ENCODE data around the gene NDFIP2. TPM values are rescaled to one million over a fixed set of nuclear protein-coding genes. Genes with fewer than 3 reads are reported as not detected.

The NDFIP2 gene
- total RNA-seq, 1 experiment from 2014 or later = 49.6 TPM

DNA sequence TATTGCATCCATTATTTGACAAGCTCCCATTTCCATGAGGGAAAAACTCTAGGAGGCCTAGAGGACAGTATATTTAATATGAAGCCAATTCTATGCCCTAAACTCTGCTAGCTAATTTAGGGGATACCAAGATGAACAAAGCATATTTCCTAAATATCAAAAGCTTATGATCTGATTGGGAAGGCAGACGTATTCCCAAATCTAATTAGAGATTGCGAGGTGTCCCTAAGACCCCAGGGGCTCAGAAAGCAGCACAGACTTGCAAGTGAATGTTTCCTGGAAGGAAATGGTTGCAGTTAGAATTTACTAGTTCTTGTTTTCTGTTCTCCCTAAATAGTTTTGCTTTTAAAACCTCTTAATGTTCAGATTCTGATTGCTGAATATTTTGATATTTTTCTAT is 30.7 kb downstream of the NDFIP2 start:
- TF ChIP-seq CBX3 (IDR thresholded peaks at IDR 0.05; ENCODE audit: low read depth) (no peak), ELF1 (IDR thresholded peaks at IDR 0.05; ENCODE audit: borderline replicate concordance, low read depth) (no peak), EZH2phosphoT487 (IDR thresholded peaks at IDR 0.05; ENCODE audit: borderline replicate concordance) (no peak), POLR2A (IDR thresholded peaks at IDR 0.05; ENCODE audit: borderline replicate concordance, extremely low read depth, insufficient read depth, insufficient read length) (no peak), YY1 (IDR thresholded peaks at IDR 0.05; ENCODE audit: extremely low read depth, insufficient replicate concordance, low read depth, low read length) (no peak)
- TF ChIP-seq, protein P1, sequence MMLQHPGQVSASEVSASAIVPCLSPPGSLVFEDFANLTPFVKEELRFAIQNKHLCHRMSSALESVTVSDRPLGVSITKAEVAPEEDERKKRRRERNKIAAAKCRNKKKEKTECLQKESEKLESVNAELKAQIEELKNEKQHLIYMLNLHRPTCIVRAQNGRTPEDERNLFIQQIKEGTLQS (IDR thresholded peaks at IDR 0.05) = no peak
- TF ChIP-seq, protein P2, sequence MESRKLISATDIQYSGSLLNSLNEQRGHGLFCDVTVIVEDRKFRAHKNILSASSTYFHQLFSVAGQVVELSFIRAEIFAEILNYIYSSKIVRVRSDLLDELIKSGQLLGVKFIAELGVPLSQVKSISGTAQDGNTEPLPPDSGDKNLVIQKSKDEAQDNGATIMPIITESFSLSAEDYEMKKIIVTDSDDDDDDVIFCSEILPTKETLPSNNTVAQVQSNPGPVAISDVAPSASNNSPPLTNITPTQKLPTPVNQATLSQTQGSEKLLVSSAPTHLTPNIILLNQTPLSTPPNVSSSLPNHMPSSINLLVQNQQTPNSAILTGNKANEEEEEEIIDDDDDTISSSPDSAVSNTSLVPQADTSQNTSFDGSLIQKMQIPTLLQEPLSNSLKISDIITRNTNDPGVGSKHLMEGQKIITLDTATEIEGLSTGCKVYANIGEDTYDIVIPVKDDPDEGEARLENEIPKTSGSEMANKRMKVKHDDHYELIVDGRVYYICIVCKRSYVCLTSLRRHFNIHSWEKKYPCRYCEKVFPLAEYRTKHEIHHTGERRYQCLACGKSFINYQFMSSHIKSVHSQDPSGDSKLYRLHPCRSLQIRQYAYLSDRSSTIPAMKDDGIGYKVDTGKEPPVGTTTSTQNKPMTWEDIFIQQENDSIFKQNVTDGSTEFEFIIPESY (IDR thresholded peaks at IDR 0.05; ENCODE audit: extremely low read depth, insufficient replicate concordance, low read length) = no peak
- 0 out of 2 replicates have a peak, but pooled peaks cover 6% of the 10 kb centered on the region for H4K20me1 ChIP-seq (ENCODE audit: insufficient read depth)
- H3K4me3 ChIP-seq (replicated peaks in 1 of 2; ENCODE audit: low read depth in 1 of 2, low read length in 2 of 2) = no peak overlapping the region
- H3K79me2 ChIP-seq (ENCODE audit: insufficient read depth, low read length) = peaks cover 68% of the 10 kb centered on the region
- peaks cover 0 to 6% of the 10 kb centered on the region in 2 experiments; a peak in 1 of 4 replicates for H3K4me1 ChIP-seq (ENCODE audit: control insufficient read depth in 1 of 2, insufficient read depth in 2 of 2, low read length in 2 of 2)
- ChIA-PET CTCF (no interaction called here), POLR2A (no interaction called here), RAD21 (ENCODE audit: low non-redundant PET in 1 of 2, low total read pairs in 2 of 2, uncharacterized antibody in 2 of 2, unreplicated experiment in 2 of 2) (no interaction called here)
- H3K4me2 ChIP-seq (ENCODE audit: low read length) = no peak overlapping the region
- no peak overlapping the region for H2AFZ ChIP-seq (ENCODE audit: low read depth, low read length, poor library complexity, severe bottlenecking)
- H3K9ac ChIP-seq (ENCODE audit: low read length) = no peak overlapping the region
- no peak for ATAC-seq
- intact Hi-C loops (cut with micrococcal nuclease) = no loop called here
- no peak for DNase-seq (ENCODE audit: low read depth, low spot score)
- H3K9me2 ChIP-seq (ENCODE audit: insufficient read depth) = no peaks in the 10 kb centered on the region
- H3K27me3 ChIP-seq (ENCODE audit: insufficient read depth, low read length) = no peaks in the 10 kb centered on the region
- H3K27ac ChIP-seq (ENCODE audit: low read depth, low read length) = no peak overlapping the region
- no peaks in the 10 kb centered on the region for H3K9me3 ChIP-seq (ENCODE audit: control insufficient read depth in 1 of 2, insufficient read depth in 1 of 2, low read depth in 1 of 2, low read length in 2 of 2)
- no TSS peak for BruUV-seq (replicated peaks)
- no peaks in the 10 kb centered on the region for H3K36me3 ChIP-seq (ENCODE audit: control insufficient read depth in 1 of 2, insufficient read depth in 2 of 2, low read length in 2 of 2)

DNA sequence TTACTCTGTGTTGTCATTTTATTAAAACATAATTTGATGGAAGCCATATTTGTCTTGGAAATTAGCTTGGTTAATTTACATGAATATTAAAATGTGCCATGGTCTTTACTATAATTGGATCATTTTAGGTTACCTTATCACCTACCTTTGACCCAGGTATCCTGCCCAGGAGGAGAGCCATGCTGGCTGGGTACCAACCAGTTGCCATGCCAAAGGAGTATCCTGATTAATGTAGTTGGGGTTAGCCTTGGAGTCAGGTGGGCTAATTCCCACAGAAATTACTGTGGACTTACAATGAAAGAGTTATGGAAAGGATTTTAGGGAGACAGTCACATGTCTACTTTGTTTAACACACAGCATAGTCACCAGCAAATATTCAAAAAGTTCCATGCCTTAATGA is 32.0 kb downstream of the NDFIP2 start:
- no TSS peak for BruUV-seq (replicated peaks)
- no peaks in the 10 kb centered on the region for H3K36me3 ChIP-seq (ENCODE audit: control insufficient read depth in 1 of 2, insufficient read depth in 2 of 2, low read length in 2 of 2)
- DNase-seq (ENCODE audit: low read depth, low spot score) = no peak
- ChIA-PET CTCF (no interaction called here), POLR2A (no interaction called here), RAD21 (ENCODE audit: low non-redundant PET in 1 of 2, low total read pairs in 2 of 2, uncharacterized antibody in 2 of 2, unreplicated experiment in 2 of 2) (no interaction called here)
- no peaks in the 10 kb centered on the region for H3K9me2 ChIP-seq (ENCODE audit: insufficient read depth)
- no peak overlapping the region for H3K4me2 ChIP-seq (ENCODE audit: low read length)
- no peak overlapping the region for H3K9ac ChIP-seq (ENCODE audit: low read length)
- H3K27me3 ChIP-seq (ENCODE audit: insufficient read depth, low read length) = no peaks in the 10 kb centered on the region
- no peak overlapping the region for H3K27ac ChIP-seq (ENCODE audit: low read depth, low read length)
- intact Hi-C loops (cut with micrococcal nuclease) = no loop called here
- no peak overlapping the region for H2AFZ ChIP-seq (ENCODE audit: low read depth, low read length, poor library complexity, severe bottlenecking)
- no peaks in the 10 kb centered on the region for H3K9me3 ChIP-seq (ENCODE audit: control insufficient read depth in 1 of 2, insufficient read depth in 1 of 2, low read depth in 1 of 2, low read length in 2 of 2)
- peaks cover 0 to 6% of the 10 kb centered on the region in 2 experiments; a peak in 1 of 4 replicates for H3K4me1 ChIP-seq (ENCODE audit: control insufficient read depth in 1 of 2, insufficient read depth in 2 of 2, low read length in 2 of 2)
- peaks cover 77% of the 10 kb centered on the region for H3K79me2 ChIP-seq (ENCODE audit: insufficient read depth, low read length)
- H3K4me3 ChIP-seq (replicated peaks in 1 of 2; ENCODE audit: low read depth in 1 of 2, low read length in 2 of 2) = no peak overlapping the region
- ATAC-seq = no peak
- peaks cover 10% of the 10 kb centered on the region; the same call in 1 of the 2 replicates for H4K20me1 ChIP-seq (ENCODE audit: insufficient read depth)
- TF ChIP-seq, protein P3, sequence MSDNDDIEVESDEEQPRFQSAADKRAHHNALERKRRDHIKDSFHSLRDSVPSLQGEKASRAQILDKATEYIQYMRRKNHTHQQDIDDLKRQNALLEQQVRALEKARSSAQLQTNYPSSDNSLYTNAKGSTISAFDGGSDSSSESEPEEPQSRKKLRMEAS (IDR thresholded peaks at IDR 0.05) = no peak
- TF ChIP-seq RAD21 (IDR thresholded peaks at IDR 0.05; ENCODE audit: low read depth) (no peak), FOSL1 (IDR thresholded peaks at IDR 0.05; ENCODE audit: low read depth) (no peak), EZH2phosphoT487 (IDR thresholded peaks at IDR 0.05; ENCODE audit: borderline replicate concordance) (no peak), CBX3 (IDR thresholded peaks at IDR 0.05; ENCODE audit: low read depth) (no peak), SIN3A (IDR thresholded peaks at IDR 0.05; ENCODE audit: low read depth) (no peak), SP1 (IDR thresholded peaks at IDR 0.05; ENCODE audit: low read depth) (no peak), POLR2AphosphoS5 (IDR thresholded peaks at IDR 0.05; ENCODE audit: low read depth, low read length) (no peak)
- TF ChIP-seq, protein P2 (IDR thresholded peaks at IDR 0.05; ENCODE audit: extremely low read depth, insufficient replicate concordance, low read length) = no peak
- TF ChIP-seq, protein P4, sequence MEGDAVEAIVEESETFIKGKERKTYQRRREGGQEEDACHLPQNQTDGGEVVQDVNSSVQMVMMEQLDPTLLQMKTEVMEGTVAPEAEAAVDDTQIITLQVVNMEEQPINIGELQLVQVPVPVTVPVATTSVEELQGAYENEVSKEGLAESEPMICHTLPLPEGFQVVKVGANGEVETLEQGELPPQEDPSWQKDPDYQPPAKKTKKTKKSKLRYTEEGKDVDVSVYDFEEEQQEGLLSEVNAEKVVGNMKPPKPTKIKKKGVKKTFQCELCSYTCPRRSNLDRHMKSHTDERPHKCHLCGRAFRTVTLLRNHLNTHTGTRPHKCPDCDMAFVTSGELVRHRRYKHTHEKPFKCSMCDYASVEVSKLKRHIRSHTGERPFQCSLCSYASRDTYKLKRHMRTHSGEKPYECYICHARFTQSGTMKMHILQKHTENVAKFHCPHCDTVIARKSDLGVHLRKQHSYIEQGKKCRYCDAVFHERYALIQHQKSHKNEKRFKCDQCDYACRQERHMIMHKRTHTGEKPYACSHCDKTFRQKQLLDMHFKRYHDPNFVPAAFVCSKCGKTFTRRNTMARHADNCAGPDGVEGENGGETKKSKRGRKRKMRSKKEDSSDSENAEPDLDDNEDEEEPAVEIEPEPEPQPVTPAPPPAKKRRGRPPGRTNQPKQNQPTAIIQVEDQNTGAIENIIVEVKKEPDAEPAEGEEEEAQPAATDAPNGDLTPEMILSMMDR (IDR thresholded peaks at IDR 0.05 in 2 of 3, conservative IDR thresholded peaks at IDR 0.05 in 1 of 3; ENCODE audit: borderline replicate concordance in 1 of 3, insufficient read depth in 1 of 3, low read depth in 2 of 3, low read length in 2 of 3) = no peak

All from HCT116 (cell line).